ENCODE results near the gene EML6. TPM values are rescaled to one million over a fixed set of nuclear protein-coding genes. Genes with fewer than 3 reads are reported as not detected.

The EML6 gene
- total RNA-seq, 1 donor from 2014 or later: 0.39 TPM

DNA sequence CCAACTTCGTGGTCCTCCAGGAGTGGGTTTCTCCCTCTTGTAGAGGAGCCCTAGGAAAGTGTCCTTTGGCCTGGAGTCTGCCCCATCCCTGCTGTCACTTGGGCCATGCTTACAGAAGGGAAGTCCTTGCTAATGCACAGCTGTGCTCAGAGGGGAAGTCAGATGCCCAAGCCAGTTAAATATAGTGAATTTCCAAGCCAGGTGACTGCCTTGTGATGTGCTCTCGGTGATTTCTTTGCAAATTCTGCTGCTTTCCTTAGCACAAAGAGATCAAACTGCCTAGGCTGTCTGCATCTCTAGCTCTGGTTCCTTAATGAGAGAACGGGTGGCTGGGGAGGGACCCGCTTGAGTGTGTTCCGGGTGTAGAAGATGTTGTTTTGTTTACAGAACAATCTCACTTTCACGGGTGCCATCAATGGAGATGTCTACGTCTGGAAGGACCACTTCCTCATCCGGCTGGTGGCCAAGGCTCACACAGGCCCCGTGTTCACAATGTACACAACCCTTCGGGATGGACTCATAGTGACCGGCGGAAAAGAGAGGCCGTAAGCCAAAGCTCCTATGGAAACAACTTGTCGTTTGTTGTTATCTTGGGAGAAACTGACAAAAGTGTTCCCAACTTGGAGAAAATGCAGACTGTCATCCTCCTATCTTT, 235.4 kb downstream of the EML6 start:
- Histone ChIP-seq H3K9ac (no peak overlapping the region), H3K4me3 (no peak overlapping the region), H3K4me1 (peaks cover 8% of the 10 kb centered on the region), H3K36me3 (no peaks in the 10 kb centered on the region), H3F3A (ENCODE audit: low read depth) (no peaks in the 10 kb centered on the region), H3K9me3 (ENCODE audit: low read depth) (no peaks in the 10 kb centered on the region), H4K20me1 (ENCODE audit: low read depth) (no peaks in the 10 kb centered on the region), H2AFZ (replicated peaks) (no peak overlapping the region), H3K4me2 (no peak overlapping the region), H3K27ac (no peak overlapping the region), H3K79me2 (ENCODE audit: low read depth) (no peaks in the 10 kb centered on the region), H3K27me3 (no peaks in the 10 kb centered on the region)
- H3K27ac Mint-ChIP-seq: no peak overlapping the region
- no peak overlapping the region for H3K4me3 Mint-ChIP-seq
- peaks cover 5% of the 10 kb centered on the region for H3K4me1 Mint-ChIP-seq
- DNase-seq (ENCODE audit: low spot score): no peak
- H3K36me3 Mint-ChIP-seq: peaks cover 2% of the 10 kb centered on the region
- peaks cover 3% of the 10 kb centered on the region for H3K27me3 Mint-ChIP-seq (ENCODE audit: insufficient read depth, low read depth)
- TF ChIP-seq CTCF (IDR thresholded peaks at IDR 0.05) (no peak), EZH2 (IDR thresholded peaks at IDR 0.05) (no peak), EZH2phosphoT487 (IDR thresholded peaks at IDR 0.05) (no peak)
- H3K9me3 Mint-ChIP-seq: no peaks in the 10 kb centered on the region

GRCh38 chr2:54960164-54960563, 236.7 kb downstream of the EML6 start:
- H3K9ac ChIP-seq: no peak overlapping the region
- H3K27ac ChIP-seq: no peak overlapping the region
- H3F3A ChIP-seq (ENCODE audit: low read depth): no peaks in the 10 kb centered on the region
- Mint-ChIP-seq H3K36me3 (peaks cover 2% of the 10 kb centered on the region), H3K4me1 (peaks cover 7% of the 10 kb centered on the region), H3K27ac (no peak overlapping the region), H3K27me3 (ENCODE audit: insufficient read depth, low read depth) (peaks cover 2% of the 10 kb centered on the region), H3K4me3 (no peak overlapping the region), H3K9me3 (no peaks in the 10 kb centered on the region)
- no peak overlapping the region for H3K4me2 ChIP-seq
- no peaks in the 10 kb centered on the region for H4K20me1 ChIP-seq (ENCODE audit: low read depth)
- H3K36me3 ChIP-seq: no peaks in the 10 kb centered on the region
- no peak overlapping the region for H2AFZ ChIP-seq (replicated peaks)
- TF ChIP-seq CTCF (IDR thresholded peaks at IDR 0.05) (no peak), EZH2 (IDR thresholded peaks at IDR 0.05) (no peak), EZH2phosphoT487 (IDR thresholded peaks at IDR 0.05) (no peak)
- DNase-seq (ENCODE audit: low spot score): no peak
- H3K4me3 ChIP-seq: no peak overlapping the region
- H3K4me1 ChIP-seq: peaks cover 8% of the 10 kb centered on the region
- H3K27me3 ChIP-seq: no peaks in the 10 kb centered on the region
- H3K9me3 ChIP-seq (ENCODE audit: low read depth): no peaks in the 10 kb centered on the region
- H3K79me2 ChIP-seq (ENCODE audit: low read depth): no peaks in the 10 kb centered on the region

GRCh38 chr2:54962511-54962910, 239.0 kb downstream of the EML6 start:
- Histone ChIP-seq H3K36me3 (no peaks in the 10 kb centered on the region), H3K79me2 (ENCODE audit: low read depth) (no peaks in the 10 kb centered on the region), H3K9me3 (ENCODE audit: low read depth) (no peaks in the 10 kb centered on the region), H3K4me3 (no peak overlapping the region), H3K27ac (no peak overlapping the region), H3K4me2 (no peak overlapping the region), H2AFZ (replicated peaks) (no peak overlapping the region), H3K9ac (no peak overlapping the region), H4K20me1 (ENCODE audit: low read depth) (no peaks in the 10 kb centered on the region), H3K27me3 (no peaks in the 10 kb centered on the region), H3K4me1 (peaks cover 8% of the 10 kb centered on the region), H3F3A (ENCODE audit: low read depth) (peaks cover 2% of the 10 kb centered on the region)
- Mint-ChIP-seq H3K36me3 (peaks cover 10% of the 10 kb centered on the region), H3K27me3 (ENCODE audit: insufficient read depth, low read depth) (peaks cover 2% of the 10 kb centered on the region), H3K27ac (no peak overlapping the region), H3K4me3 (no peak overlapping the region), H3K9me3 (no peaks in the 10 kb centered on the region), H3K4me1 (peaks cover 16% of the 10 kb centered on the region)
- DNase-seq (ENCODE audit: low spot score): no peak
- TF ChIP-seq EZH2phosphoT487 (IDR thresholded peaks at IDR 0.05) (no peak), CTCF (IDR thresholded peaks at IDR 0.05) (no peak), EZH2 (IDR thresholded peaks at IDR 0.05) (no peak)
